H9 (cell line): ENCODE measurements around the gene TLE5. TPM values are rescaled to one million over a fixed set of nuclear protein-coding genes. Genes with fewer than 3 reads are reported as not detected.

Source experiments
- DNase-seq: peaks from one replicate; pipeline ENCODE4 v3.0.0-alpha.2; 2017
- H2AFZ ChIP-seq: one replicate; pipeline ENCODE4 v1.6.1; 2013; ENCODE audit warnings: mild to moderate bottlenecking, low read length, control low read depth, moderate library complexity
- H2AK5ac ChIP-seq: 2 replicates; pipeline ENCODE4 v1.6.1; 2013; ENCODE audit warnings: low read length, control low read depth, mixed read lengths; ENCODE audit not compliant: insufficient read length
- H2BK120ac ChIP-seq: one replicate; pipeline ENCODE4 v1.6.1; 2013; ENCODE audit warnings: low read depth, mild to moderate bottlenecking, low read length, control low read depth, inconsistent platforms; ENCODE audit not compliant: poor library complexity, severe bottlenecking
- H2BK12ac ChIP-seq: 2 replicates; pipeline ENCODE4 v1.6.1; 2013; ENCODE audit warnings: low read length, control low read depth, mixed read lengths, low read depth; ENCODE audit not compliant: insufficient read length
- H2BK15ac ChIP-seq: 2 replicates; pipeline ENCODE4 v1.6.1; 2013; ENCODE audit warnings: low read depth, low read length, control low read depth
- H2BK20ac ChIP-seq: one replicate; pipeline ENCODE4 v1.6.1; 2013; ENCODE audit warnings: low read depth, mild to moderate bottlenecking, low read length, control low read depth, inconsistent platforms; ENCODE audit not compliant: poor library complexity, severe bottlenecking
- H2BK5ac ChIP-seq: 2 replicates; pipeline ENCODE4 v1.6.1; 2013; ENCODE audit warnings: low read length, control low read depth, mixed read lengths; ENCODE audit not compliant: insufficient read length
- H3K14ac ChIP-seq: 2 replicates; pipeline ENCODE4 v1.6.1; 2013; ENCODE audit warnings: low read length, control low read depth; ENCODE audit not compliant: insufficient read depth
- H3K18ac ChIP-seq: 2 replicates; pipeline ENCODE4 v1.6.1; 2013; ENCODE audit warnings: low read depth, mild to moderate bottlenecking, mixed read lengths, low read length, control low read depth; ENCODE audit not compliant: insufficient read length
- H3K23ac ChIP-seq: 2 replicates; pipeline ENCODE4 v1.6.1; 2013; ENCODE audit warnings: low read length, control low read depth, mixed read lengths, low read depth; ENCODE audit not compliant: insufficient read length
- H3K23me2 ChIP-seq: 2 replicates; pipeline ENCODE4 v1.6.1; 2013; ENCODE audit warnings: low read depth, mild to moderate bottlenecking, mixed read lengths, low read length, control low read depth; ENCODE audit not compliant: insufficient read length, poor library complexity, severe bottlenecking
- H3K27ac ChIP-seq: 2 replicates; pipeline ENCODE4 v1.5.1; 2013; ENCODE audit warnings: low read length, control low read depth, mixed read lengths, low read depth; ENCODE audit not compliant: insufficient read length
- H3K27me3 ChIP-seq: 2 replicates; pipeline ENCODE4 v1.6.1; 2013; ENCODE audit warnings: low read length, control low read depth, inconsistent platforms; ENCODE audit not compliant: insufficient read depth
- H3K4ac ChIP-seq: 2 replicates; pipeline ENCODE4 v1.6.1; 2013; ENCODE audit warnings: low read depth, mild to moderate bottlenecking, control low read depth, inconsistent platforms, low read length, moderate library complexity
- H3K4me1 ChIP-seq: 2 replicates; pipeline ENCODE4 v1.6.1; 2013; ENCODE audit warnings: low read length, control low read depth, inconsistent platforms; ENCODE audit not compliant: insufficient read depth
- H3K4me2 ChIP-seq: 2 replicates; pipeline ENCODE4 v1.6.1; 2013; ENCODE audit warnings: low read length, control low read depth, mixed read lengths; ENCODE audit not compliant: insufficient read length, insufficient read depth
- H3K56ac ChIP-seq: 2 replicates; pipeline ENCODE4 v1.6.1; 2013; ENCODE audit warnings: low read depth, mild to moderate bottlenecking, mixed read lengths, low read length, control low read depth; ENCODE audit not compliant: insufficient read length
- H3K79me1 ChIP-seq: 2 replicates; pipeline ENCODE4 v1.6.1; 2013; ENCODE audit warnings: low read depth, mild to moderate bottlenecking, moderate library complexity, low read length, control low read depth, inconsistent platforms; ENCODE audit not compliant: insufficient read depth, poor library complexity, severe bottlenecking
- H3K79me2 ChIP-seq: 2 replicates; pipeline ENCODE4 v1.6.1; 2013; ENCODE audit warnings: low read length, control low read depth, inconsistent platforms; ENCODE audit not compliant: insufficient read depth
- H3K9ac ChIP-seq: 2 replicates; pipeline ENCODE4 v1.6.1; 2013; ENCODE audit warnings: low read length, control low read depth, mixed read lengths; ENCODE audit not compliant: insufficient read length; ENCODE audit errors: extremely low read depth
- H3K9me3 ChIP-seq: one replicate; pipeline ENCODE4 v1.6.1; 2013; ENCODE audit warnings: low read depth, low read length, inconsistent platforms; ENCODE audit not compliant: control insufficient read depth
- H3T11ph ChIP-seq: one replicate; pipeline ENCODE4 v1.6.1; 2013; ENCODE audit warnings: mild to moderate bottlenecking, low read length, control low read depth, inconsistent platforms
- H4K20me1 ChIP-seq: one replicate; pipeline ENCODE4 v1.6.1; 2013; ENCODE audit not compliant: control insufficient read depth, insufficient read length, insufficient read depth
- H4K5ac ChIP-seq: 2 replicates; pipeline ENCODE4 v1.6.1; 2013; ENCODE audit warnings: low read depth, mild to moderate bottlenecking, mixed read lengths, low read length, control low read depth; ENCODE audit not compliant: insufficient read length
- H4K8ac ChIP-seq: replicated peaks from 2 replicates; pipeline ENCODE4 v1.6.1; 2013; ENCODE audit warnings: low read length, control low read depth, mixed read lengths, low read depth; ENCODE audit not compliant: insufficient read length
- H4K91ac ChIP-seq: 2 replicates; pipeline ENCODE4 v1.6.1; 2013; ENCODE audit warnings: low read depth, mild to moderate bottlenecking, moderate library complexity, mixed read lengths, low read length, control low read depth; ENCODE audit not compliant: insufficient read length
- H3K27ac Mint-ChIP-seq, 3 experiments: 2 replicates in 2 of 3; 3 replicates in 1 of 3; pipeline ENCODE4 v1.8.0; 2020 to 2021; ENCODE audit warnings: mixed read lengths in 3 of 3, mild to moderate bottlenecking in 1 of 3, moderate library complexity in 1 of 3
- H3K27me3 Mint-ChIP-seq: 2 replicates; pipeline ENCODE4 v1.8.0; 2021; ENCODE audit warnings: low read depth, mild to moderate bottlenecking, moderate library complexity, mixed read lengths
- H3K36me3 Mint-ChIP-seq, 3 experiments: 2 replicates in 2 of 3; 3 replicates in 1 of 3; pipeline ENCODE4 v1.8.0; 2020 to 2021; ENCODE audit warnings: low read depth in 3 of 3, mixed read lengths in 3 of 3; ENCODE audit not compliant: insufficient read depth in 1 of 3
- H3K4me1 Mint-ChIP-seq, 2 experiments: 2 replicates each; pipeline ENCODE4 v1.8.0; 2020; ENCODE audit warnings: mixed read lengths in 2 of 2
- H3K4me3 Mint-ChIP-seq, 2 experiments: 2 replicates in 1 of 2; 3 replicates in 1 of 2; pipeline ENCODE4 v1.8.0; 2020 to 2021; ENCODE audit warnings: mild to moderate bottlenecking in 2 of 2, mixed read lengths in 2 of 2, moderate library complexity in 1 of 2
- H3K9me3 Mint-ChIP-seq, 2 experiments: 2 replicates in 1 of 2; 3 replicates in 1 of 2; pipeline ENCODE4 v1.8.0; 2020; ENCODE audit warnings: mild to moderate bottlenecking in 2 of 2, mixed read lengths in 2 of 2, moderate library complexity in 1 of 2
- WGBS: extraction: QIAGEN DNeasy Blood & Tissue Kit; methylation state at CpG from one replicate; pipeline ENCODE4 v1.1.7; 2013; ENCODE audit warnings: missing lambda C conversion rate, low lambda C conversion rate, mixed read lengths; ENCODE audit not compliant: insufficient read length; ENCODE audit errors: extremely low coverage; 5-methylcytosine and 5-hydroxymethylcytosine counted together
- total RNA-seq: library from RNA; stranded (reverse); gene quantifications from 2 replicates; pipeline ENCODE4 v1.2.1, GENCODE V29; 2021
- TF ChIP-seq, protein P1 (sequence below): fragments of 200-600 bp; sonication (generic); conservative IDR thresholded peaks from 3 replicates; pipeline ENCODE4 v1.8.0; 2021; ENCODE audit warnings: antibody characterized with exemption, mild to moderate bottlenecking

Gene TLE5
- total RNA-seq, 1 experiment from 2014 or later: 221 TPM

GRCh38 chr19:3096267-3096901 is 34.1 kb upstream of the TLE5 start:
- H3K23me2 ChIP-seq: peaks cover 20% of the 10 kb centered on the region
- H3K9me3 ChIP-seq: no peaks in the 10 kb centered on the region
- peak overlapping the region; percentile 68 for H3K4me2 ChIP-seq
- DNase-seq: no peak
- H3K14ac ChIP-seq: peak overlapping the region; percentile 43; the same call in 1 of the 2 replicates
- Mint-ChIP-seq H3K27me3 (peaks cover 2% of the 10 kb centered on the region), H3K4me3 (peak overlapping the region; percentile 74 to 83), H3K36me3 (no peaks in the 10 kb centered on the region), H3K9me3 (no peaks in the 10 kb centered on the region), H3K27ac (peak overlapping the region in 2 of 3 experiments; percentile 85 to 91; a peak in 4 of 7 replicates), H3K4me1 (peaks cover 16 to 18% of the 10 kb centered on the region in 2 experiments; a peak in 3 of 4 replicates)
- no peak overlapping the region for H4K91ac ChIP-seq
- no peak overlapping the region for H2BK12ac ChIP-seq
- no peak overlapping the region for H3K23ac ChIP-seq
- peak overlapping the region; percentile 53 for H3K9ac ChIP-seq
- no peak overlapping the region for H2BK5ac ChIP-seq
- TF ChIP-seq, protein P1, sequence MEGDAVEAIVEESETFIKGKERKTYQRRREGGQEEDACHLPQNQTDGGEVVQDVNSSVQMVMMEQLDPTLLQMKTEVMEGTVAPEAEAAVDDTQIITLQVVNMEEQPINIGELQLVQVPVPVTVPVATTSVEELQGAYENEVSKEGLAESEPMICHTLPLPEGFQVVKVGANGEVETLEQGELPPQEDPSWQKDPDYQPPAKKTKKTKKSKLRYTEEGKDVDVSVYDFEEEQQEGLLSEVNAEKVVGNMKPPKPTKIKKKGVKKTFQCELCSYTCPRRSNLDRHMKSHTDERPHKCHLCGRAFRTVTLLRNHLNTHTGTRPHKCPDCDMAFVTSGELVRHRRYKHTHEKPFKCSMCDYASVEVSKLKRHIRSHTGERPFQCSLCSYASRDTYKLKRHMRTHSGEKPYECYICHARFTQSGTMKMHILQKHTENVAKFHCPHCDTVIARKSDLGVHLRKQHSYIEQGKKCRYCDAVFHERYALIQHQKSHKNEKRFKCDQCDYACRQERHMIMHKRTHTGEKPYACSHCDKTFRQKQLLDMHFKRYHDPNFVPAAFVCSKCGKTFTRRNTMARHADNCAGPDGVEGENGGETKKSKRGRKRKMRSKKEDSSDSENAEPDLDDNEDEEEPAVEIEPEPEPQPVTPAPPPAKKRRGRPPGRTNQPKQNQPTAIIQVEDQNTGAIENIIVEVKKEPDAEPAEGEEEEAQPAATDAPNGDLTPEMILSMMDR: no peak
- no peak overlapping the region for H3K56ac ChIP-seq
- peaks cover 13% of the 10 kb centered on the region for H3K79me1 ChIP-seq
- no peak overlapping the region for H3K4ac ChIP-seq
- no peak overlapping the region for H3K18ac ChIP-seq
- H3K27ac ChIP-seq: no peak overlapping the region
- H2AFZ ChIP-seq: no peak overlapping the region
- no peak overlapping the region for H2BK15ac ChIP-seq
- H3T11ph ChIP-seq: no peak overlapping the region
- H2BK20ac ChIP-seq: no peak overlapping the region
- H4K5ac ChIP-seq: no peak overlapping the region
- no peak overlapping the region for H2BK120ac ChIP-seq
- no peaks in the 10 kb centered on the region; the same call in 1 of the 2 replicates for H3K4me1 ChIP-seq
- H3K27me3 ChIP-seq: no peaks in the 10 kb centered on the region
- peaks cover 24% of the 10 kb centered on the region; the same call in 1 of the 2 replicates for H3K79me2 ChIP-seq
- no CpG with 5 or more reads among the region's 25 CpGs for WGBS
- H4K8ac ChIP-seq: no peak overlapping the region
- peaks cover 8% of the 10 kb centered on the region for H4K20me1 ChIP-seq
- H2AK5ac ChIP-seq: no peak overlapping the region
